OCI-M1 (cell line): ENCODE measurements around the gene PDZD8.
"Not testable (repeated sequence)": the region's sequence is repeated elsewhere in the genome, so short reads cannot be mapped to it uniquely, and the experiment has no call there.

Experiments
- DNase-seq: peaks from one replicate; lab custom pipeline; 2025; lab: John Stamatoyannopoulos, UW

Gene PDZD8

DNA sequence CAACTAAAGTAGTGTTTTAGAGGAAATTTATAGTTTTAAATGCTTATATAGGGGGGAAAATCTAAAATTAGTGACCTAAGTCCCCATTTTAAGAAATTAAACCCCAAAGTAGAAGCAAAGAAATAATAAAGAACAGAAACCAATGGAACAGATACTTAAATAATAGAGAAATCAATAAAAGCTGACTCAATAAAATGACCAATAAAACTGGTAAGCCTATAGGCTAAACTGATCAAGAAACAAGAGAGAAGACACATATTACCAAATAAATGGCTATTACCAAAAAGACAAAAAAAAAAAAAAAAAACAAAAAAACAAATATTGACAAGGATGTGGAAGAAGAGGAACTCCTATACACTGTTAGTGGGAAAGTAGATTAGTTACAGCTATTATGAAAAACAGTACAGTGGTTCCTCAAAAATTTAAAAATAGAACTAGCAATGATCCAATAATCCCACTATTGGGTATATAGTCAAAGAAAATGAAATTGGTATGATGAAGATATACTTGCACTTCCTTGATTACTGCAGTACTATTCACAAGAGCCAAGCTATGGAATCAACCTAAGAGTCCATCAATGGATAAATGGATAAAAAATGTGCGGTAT is 81.1 kb downstream of the PDZD8 start:
- DNase-seq: no peak

DNA sequence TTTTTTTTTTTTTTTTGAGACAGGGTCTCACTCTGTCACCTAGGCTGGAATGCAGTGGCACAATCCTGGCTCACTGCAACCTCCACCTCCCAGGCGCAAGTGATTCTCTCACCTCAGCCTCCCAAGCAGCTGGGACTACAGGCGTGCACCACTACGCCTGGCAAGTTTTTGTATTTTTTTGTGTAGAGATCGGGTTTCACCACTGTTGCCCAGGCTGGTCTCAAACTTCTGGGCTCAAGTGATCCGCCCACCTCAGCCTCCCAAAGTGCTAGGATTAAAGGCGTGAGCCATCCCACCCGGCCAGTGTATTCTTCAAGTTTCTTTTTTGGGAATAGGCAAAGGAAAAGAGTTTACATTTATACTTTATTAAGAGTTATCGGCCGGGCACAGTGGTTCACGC is 84.4 kb downstream of the PDZD8 start:
- DNase-seq: not testable (repeated sequence)

DNA sequence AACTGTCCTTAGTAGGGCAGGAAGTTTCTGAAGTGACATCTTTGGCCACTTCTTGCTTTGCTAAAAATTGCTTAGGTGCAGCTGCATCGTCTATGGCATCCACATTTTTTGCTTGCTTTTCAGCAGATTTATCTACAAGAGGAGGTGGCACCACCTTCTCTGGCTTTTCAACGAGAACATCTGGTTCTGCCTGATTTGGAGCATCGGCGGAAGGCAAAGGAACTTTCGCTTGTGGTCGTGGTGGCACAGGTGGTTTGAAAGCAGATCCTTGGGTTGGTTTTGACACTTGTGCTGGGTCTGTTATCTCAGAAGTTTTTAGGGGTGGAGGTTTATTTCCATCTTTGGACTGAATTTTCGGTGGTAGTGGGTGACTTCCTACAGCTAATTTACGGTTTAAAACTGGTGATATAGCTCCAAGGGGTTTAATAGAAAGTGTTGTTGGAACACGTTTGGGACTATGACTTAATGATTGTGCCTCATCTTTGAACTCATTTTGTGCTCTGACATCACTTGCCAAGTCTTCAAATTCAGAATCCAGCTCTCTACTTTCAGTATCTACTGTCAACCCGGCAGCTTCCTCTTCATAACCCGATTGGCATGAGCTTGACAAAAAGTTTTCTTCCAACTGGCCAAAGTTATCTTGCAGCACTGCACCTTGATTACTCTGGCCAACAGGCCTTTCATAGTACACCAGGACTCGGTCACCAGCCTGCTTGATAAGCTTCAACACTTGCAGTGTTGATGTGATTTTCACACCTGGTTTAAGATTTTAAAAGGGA is 90.3 kb downstream of the PDZD8 start:
- no peak for DNase-seq

DNA sequence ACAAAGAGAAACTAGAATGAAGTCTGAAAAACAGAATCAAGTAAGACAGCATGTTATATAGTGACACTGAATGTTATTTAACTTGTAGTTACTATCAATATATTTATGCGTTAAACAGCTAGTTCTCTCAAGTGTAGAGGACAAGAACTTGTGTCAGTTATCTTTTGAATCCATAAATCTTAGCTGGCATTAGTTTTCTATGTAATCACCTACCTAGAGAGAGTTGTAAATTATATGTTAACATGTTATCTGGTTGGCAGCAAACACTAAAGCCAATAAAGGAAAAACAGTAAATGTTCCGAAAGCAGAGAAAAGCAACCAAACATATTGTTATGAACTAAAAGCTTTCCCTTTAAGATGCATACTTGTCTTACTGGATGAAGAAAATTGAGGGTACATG is 97.6 kb downstream of the PDZD8 start:
- DNase-seq: no peak

DNA sequence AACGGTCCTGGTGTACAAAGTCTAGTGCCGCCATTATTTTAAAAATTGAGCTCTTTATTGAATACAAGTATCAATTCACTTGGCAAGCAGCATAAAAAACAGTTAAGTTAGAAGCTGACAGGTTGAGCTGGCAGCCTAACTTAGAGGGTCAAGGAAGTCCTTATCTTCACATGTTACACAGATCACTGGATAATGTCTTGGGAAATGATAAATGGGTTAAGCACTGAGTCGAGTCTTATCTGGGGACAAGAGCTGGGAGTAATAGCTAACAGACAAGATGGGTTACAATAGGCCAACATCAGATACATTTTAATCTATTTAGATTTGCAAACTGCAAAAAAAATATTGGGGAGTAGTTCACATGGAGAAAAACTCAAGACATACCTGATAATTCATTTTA is 100.1 kb downstream of the PDZD8 start:
- DNase-seq: no peak

DNA sequence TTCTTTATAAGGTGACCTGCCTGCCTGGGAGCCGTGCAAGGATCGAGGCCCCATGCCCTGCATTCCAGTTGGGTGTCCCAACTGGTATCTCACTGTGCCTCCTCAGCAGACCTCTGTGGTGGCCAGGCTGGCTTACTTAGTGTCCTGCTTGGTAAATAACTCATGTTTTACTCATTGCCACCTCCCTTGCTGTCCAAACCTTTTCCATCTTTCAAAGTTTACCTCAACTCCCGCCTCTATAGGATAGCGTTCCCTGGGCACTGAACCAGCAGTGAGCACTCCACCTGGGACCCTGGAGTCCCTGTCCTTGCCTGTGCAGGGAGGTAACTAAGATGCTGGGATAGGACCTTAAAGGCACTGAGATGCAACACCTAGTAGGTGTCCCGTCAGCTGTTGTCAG is 100.7 kb downstream of the PDZD8 start:
- no peak for DNase-seq

DNA sequence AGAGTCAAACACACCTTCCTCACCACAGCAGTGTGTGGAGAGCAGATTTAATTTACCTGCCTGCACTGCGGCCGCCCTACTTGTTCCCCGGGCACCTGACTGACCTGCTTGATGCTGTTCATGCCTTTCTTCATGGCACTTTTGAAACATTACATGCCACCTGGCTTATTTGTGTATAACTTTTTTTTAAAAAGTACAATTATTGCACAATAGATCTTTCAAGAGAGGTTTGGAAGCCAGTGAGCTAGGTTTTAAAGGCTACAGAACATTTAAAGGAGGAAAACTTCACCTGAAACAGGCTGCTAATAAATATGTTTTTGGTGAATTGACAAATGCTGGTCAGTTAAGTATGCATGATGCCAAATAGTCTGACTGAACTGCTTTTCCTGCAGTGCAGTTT is 101.3 kb downstream of the PDZD8 start:
- DNase-seq: no peak

DNA sequence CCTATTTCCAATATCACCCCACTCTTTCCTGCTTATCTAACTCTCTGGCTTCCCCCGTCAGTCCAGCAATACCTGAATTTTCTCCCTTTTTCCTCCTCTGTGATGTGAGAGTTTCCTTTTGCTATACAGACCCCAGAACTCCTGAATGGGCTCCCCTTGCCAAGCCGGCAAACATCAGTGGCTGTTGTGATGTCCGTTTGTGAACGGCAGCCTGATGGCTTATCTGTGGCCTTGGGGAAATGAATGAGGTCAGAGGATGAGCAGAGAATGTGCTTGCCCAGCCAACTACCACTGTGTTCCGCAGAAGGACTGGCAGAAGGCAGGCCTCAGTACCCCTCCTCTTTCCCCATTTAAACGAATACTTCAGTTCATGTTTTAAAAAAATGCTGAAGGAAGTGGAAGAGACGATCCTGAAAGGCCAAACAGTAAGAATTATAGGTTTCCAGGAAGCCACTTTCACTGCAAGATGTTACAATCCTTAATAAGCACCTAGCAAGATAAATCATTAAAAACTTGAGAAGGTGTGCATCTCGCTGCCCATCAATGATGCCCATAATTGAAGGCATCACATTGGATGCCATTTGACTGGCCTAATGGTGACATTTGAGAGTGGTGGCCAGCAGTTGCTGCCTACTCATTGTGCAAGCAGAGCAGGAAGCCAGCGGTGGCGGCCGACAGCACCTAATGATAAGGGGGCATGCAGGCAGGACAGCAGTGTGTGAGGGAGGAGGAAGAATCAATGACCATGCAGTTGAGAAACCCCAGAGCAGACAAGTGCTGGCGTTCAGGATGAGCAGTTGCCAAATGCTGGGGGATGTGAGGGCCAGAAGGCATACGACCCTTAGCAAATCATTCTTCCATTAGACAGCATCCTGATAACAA is 102.8 kb downstream of the PDZD8 start:
- DNase-seq: peak; percentile 64

DNA sequence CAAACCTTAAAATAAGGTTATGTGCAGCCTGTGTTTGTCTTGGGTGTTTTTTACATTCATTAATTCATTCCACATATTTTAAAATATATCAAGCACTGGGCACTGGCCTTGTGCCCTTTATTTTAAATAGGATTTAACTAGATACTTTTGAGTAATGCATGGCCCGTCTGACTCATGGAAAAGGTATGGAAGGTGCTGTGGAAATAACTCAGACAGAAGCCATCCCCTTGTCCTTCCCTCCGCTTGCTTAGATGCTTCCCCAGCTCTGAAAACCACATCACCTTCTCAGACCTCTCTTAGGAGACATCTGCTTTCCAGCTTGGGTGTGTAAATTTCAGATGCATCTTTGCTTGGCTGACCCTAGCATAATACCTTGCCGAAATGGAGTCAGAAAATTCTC is 103.8 kb downstream of the PDZD8 start:
- DNase-seq: no peak

DNA sequence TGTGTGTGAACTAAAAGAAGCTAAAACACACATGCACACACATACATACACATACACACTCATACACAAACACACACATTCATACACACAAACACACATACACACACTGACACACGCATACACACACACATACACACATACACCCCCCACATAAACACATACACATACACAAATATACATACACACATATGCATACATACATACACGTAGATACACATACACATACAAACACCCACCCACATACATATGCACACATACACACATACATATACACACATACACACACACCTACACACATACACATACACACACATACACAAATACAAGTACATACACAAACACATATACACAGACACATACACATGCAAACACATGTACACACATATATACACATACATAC is 106.3 kb downstream of the PDZD8 start:
- DNase-seq: no peak

DNA sequence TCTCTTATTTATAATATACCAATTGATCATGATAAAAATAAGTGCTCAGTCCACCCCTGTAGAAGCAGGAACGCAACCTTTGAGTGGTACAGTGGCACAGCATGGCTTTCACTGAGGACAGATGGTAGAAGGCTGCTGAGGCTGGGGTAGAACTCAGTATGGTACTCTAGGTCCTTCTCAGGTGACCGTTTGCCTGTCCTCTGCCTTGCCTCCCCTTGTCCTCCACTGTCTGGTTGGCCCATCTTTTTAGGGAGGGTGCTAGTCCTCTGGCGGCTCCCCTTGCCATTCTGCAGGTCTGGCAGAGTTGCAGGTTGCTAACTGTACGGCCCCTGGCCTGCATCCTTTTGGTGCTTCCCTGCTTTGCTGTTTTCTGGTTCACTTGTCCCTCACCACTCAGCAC is 107.0 kb downstream of the PDZD8 start:
- DNase-seq: no peak

DNA sequence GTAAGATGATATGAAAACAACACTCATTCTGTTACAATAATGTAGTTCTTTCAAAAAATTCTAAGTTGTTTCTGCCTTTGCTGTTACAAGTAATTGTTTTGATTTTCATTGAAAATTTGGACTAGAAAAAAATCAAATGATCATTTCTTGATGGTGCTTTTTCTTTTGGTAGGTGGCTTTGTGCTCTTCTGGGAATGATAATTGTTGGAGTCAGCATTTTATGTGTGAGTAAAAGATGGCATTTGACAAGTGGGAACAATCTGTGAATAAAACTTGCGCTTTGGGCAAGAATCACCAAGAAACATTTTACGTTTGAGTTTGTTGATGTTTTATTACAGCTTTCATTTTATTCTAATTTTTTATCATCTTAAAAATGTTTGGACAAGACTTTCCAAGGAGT is 108.4 kb downstream of the PDZD8 start:
- no peak for DNase-seq

DNA sequence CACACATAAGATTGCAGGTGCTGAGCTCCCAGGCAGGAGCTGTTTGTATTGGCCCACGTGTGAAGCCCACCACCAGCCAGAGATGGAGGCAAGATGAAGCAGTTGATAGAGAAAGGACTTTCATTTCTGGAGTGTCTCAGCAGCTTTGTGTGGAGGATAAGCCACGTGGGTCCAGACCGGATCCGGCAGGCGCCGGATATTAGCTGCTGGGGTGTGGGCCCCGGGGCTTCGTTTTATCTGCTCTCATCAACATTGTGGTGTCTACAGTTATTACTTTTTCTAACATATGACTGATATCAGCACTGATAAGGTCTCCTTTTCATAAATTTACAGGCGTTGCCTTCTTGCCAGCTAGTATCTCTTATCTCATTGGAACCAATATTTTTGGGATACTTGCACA is 108.8 kb downstream of the PDZD8 start:
- DNase-seq: no peak

DNA sequence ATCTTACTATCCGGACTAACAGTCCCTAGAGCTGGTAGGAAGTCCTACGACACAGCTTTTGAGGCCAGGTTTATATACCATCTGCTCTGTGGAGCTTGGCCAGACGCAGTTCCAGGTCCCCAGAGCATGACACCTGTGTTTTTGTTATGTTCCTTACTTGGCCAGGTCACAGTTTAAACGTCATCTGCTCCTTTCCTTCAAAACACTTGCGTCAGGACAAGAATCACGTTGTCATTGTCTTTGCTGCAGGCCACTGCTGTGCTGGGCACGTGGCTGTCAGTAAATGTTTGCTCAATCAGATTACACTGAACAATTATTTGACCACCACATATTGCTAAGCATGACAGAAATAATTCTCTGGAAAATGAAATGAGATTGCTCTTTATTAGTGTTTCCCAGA is 110.5 kb downstream of the PDZD8 start:
- no peak for DNase-seq

DNA sequence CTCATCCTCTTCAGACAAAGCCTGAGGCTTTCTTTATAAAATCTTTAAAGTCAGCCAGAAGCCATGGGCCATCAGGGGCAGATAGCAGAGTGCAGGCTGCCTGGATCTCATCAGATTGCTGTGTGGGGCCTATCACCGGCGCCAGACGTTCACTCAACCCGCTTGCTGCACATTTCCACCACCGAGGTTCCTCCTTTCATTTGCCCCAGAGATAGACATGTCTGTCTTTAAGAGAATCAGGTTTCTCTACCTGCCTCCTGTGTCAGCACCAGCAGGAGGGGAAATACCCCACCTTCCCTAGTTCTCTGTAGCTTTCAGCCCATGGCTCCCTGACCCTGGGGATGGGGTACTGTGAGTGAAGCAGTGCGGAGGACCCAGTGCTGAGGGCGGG is 112.3 kb downstream of the PDZD8 start:
- DNase-seq: peak; percentile 84

DNA sequence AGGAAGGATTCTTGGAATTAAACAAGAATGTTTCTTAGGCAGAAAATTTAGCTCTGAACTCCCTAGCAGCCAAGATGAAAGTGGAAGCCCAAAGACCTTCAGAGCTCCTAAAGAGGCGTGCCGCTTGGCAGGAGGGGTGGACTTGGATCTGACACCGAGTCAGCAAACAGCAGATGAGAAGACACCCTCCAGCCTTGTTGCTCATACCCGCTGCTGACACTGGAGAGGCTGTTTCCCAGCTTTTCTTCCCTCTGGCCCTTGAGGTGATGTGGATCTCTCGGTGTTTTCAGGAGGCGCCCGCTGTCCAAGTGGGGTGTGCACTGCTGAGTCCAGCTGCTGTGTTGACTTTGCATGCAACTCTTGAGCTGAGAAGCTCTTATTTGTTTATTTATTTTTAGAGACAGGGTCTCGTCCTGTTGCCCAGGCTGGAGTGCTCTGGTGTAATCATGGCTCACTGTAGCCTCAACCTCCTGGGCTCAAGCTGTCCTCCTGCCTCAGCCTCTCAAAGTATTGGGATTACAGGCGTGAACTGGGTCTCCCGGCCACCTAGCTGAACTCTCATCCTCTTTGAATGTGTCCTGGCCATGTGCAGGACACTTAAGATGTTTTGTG is 112.8 kb downstream of the PDZD8 start:
- DNase-seq: no peak

DNA sequence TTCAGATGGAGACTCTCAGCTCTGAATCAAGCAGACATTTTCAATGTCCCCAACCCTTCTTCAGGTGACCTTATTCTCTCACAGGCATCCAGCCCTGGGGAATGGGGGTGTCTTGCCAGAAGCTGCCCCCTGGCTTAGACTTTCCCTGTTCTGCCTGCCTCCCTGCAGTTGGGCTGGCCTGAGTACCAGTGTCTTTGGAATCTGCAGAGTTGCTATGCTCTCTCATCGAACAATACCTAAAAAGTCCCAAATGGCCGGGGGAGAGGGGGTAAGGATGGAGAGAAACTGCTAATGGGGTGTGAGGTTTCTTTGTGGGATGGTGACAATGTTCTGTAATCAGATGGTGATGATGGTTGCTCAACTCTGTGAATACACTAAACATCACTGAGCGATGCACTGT is 113.7 kb downstream of the PDZD8 start:
- DNase-seq: no peak

DNA sequence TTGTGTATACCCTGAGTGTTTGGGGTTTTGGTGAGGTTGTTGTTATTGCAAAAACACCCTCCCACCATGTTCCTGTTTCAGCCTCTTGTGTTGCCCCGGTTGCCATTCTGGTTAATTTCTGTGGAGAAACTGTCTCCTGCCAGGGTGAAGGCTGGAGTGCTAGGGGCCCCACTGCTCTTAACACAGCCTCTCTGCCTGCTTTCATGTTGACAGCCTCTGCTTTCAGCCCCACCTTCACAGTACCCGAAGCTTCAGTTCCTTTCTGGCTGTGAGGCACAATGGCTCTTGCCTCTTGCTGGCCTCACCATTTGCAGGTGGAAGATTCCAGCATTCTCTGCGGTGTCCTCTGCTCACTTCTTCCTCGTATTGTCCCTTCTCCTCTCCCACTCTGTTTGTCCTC is 115.2 kb downstream of the PDZD8 start:
- DNase-seq: no peak

DNA sequence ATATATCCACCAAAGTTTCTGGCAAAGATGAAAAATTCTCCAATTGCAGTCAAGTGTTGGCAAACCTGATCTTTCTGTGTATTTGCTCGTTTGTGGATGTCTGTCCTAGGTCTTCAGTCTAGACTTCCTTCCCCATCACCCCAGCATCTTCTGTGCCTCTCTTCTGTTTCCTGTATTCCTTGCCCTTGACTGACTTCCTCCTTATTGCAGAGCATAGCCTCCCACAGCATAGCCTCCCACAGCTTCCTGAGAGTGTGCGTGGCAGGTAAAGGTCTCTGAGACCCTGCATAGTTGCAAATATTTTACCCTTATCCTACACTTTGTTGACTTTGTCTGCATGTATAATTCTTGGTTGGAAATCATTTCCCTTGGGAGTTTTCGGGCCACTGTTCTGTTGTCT is 116.0 kb downstream of the PDZD8 start:
- no peak for DNase-seq

DNA sequence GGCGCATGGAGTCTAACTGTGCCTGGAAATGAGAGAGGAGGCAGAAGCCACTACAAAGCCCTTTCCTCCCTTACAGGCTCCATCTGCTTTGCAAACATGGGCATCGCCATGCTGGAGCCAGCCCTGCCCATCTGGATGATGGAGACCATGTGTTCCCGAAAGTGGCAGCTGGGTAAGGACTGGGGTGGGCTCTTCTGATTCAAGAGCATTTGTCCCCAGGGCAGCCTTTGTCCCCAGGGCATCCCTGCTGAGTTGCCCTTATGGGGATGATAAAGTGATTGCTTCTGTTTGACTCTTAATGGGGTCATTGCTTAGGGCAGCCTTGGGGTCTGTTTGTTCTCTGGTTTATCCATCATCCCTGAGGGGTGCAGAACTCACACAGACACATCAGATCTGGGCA is 117.5 kb downstream of the PDZD8 start:
- no peak for DNase-seq

DNA sequence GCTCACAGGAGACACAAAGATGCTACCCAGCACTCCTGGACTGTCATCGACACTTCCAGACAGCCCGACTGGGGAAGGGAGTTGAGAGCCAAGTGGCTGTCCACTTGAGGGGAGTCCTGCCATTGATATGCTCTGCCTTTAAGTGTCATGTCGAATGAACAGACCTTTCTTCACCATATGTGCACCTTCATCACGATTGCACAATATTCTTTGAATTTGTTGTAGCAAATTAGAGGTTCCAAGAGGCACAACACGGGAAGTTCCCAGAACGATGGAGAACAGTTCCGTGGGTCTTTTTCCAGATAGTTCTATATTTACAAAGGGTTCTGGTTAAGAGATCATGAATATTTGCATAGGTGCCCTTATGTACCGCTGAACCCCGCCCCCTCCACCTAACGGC is 118.3 kb downstream of the PDZD8 start:
- no peak for DNase-seq

DNA sequence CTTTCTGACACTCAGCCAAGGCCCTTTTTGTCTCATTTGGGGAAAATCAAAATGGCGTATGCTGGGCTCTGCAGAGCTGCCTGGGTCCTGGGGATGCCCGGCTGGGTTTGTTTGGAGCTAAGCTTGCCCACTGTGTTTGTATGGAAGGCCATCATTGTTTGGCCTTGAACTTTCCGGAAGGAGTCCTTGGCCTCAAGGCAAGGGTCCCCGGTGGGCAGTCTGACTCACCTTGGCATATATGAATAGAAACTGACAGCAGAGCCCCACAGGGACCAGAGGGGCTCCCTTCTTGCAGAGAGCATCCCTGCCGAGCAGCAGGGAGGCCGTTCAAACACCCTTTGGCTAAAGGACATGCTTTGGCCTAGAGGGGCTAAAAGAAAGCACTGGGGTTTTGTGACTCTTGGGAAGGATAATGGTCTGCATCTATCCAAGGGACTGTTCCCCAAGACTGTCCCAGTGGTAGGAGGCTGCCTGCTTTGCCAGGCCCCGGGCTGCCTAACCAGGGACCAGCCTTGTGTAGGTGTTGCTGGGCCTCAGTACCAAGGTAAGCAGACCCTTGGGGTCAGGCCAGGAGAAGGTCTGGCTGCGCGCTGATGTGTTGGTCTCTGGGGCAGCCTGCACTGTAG is 119.3 kb downstream of the PDZD8 start:
- no peak for DNase-seq
